Stimulated activated CD8-positive, alpha-beta memory T cell treated with anti-CD3 and anti-CD28 coated beads, Interleukin-12 subunit alpha, Interleukin-12 subunit beta, amount 100 ng/mL, for 1 hour (primary cell): Measurements from ENCODE around the gene ANXA1.

ENCODE experiments used
- DNase-seq: peaks from one replicate; pipeline ENCODE4 v3.0.0-alpha.2; 2020; ENCODE audit warnings: low read depth

Gene ANXA1

DNA sequence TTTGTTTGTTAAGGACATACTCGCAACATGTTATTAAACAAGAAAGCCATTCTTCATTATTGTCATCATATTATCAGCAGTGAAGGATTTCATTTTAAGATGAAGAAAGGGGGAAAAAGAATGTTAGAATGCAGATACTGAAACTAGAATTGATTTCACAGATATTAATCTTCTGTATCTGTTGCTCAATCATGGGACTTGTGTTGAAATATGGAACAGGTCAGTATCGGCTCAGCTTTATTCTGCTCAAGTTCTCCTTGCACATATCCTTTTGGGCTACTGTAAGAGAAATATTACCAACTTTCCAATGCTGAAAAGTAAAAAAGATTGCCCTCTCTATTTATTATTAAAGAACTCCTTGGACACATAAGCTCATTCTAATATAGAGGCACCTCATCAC is 13.8 kb upstream of the ANXA1 start:
- no peak for DNase-seq

DNA sequence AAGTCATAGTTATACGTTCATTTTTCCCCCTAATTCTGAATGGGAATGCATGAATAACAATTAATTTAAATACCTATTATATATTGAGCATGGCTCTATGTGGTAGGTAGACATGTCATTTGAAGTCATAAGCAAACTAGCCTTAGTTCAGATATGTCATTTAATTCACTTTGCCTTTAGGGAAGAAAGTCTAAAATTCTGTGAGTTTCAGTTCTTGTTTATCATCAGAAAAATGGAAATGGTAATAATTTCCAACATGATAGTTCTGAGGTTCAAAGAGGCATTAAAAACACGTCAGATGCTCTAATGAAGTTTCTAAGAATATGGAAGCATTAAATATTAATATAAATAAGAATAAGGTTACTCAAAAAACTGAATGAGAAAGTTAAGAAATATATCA is 13.1 kb upstream of the ANXA1 start:
- no peak for DNase-seq

GRCh38 chr9:73141282-73141681 is 10.4 kb upstream of the ANXA1 start:
- no peak for DNase-seq

DNA sequence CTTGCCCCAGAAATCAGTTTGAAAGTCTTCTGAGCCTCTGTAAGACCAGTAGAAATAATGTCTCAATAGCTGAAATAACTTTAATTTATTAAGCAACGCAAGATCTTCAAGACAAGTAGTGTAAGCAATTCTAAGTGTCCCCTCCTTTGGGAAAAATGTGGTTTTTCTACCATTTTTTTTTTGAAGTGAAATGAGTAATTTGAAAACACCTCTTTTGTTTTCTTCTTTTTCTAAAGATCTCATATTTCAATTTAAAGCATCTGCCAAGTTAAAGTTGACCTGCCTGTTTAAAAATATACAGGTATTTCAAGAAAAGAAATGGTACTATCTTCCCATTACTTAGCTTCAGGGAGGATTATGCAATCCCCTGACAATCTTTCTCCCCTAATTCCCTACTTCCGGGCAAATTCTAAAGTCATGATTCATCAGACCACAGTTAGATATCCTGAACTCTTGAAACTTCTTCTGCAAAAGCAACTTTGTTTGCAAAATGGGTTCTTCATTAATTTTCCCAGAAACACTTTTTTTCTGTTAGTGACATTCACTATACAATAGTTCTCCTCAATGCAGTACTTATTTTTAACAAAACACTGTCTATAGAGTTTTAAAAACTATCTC is 7.8 kb upstream of the ANXA1 start:
- no peak for DNase-seq

DNA sequence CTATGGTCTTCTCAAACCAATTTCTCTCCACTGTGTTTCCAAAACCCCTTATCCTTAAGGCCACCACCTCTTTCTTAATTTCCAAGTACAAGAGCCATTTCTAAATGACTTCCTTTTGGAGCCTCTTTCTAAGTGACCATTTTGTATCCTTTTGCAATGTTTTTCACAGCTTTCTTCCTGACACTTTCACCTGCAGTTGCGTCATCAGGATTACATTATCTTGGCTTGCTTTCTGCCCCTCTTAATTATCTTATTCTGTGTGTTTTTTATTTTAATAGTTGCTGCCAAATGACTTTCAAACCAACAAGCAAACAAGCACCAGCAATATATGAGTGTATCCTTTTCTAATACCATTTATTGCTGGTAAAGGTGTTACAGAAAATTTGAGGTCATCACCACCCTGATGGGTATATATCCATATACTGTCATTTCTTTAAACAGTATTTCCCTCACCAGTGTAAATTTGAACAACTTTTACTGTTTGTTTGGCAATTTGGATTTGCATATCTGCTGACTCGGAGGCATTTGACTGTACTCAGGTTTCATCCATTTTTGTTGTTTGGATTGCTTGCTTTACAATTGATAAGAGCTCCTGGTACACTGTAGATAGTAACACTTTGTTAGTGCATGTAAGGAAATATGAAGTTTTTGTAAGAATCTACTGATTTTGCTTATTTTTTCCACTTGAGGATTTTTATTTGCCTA is 5.4 kb upstream of the ANXA1 start:
- no peak for DNase-seq

DNA sequence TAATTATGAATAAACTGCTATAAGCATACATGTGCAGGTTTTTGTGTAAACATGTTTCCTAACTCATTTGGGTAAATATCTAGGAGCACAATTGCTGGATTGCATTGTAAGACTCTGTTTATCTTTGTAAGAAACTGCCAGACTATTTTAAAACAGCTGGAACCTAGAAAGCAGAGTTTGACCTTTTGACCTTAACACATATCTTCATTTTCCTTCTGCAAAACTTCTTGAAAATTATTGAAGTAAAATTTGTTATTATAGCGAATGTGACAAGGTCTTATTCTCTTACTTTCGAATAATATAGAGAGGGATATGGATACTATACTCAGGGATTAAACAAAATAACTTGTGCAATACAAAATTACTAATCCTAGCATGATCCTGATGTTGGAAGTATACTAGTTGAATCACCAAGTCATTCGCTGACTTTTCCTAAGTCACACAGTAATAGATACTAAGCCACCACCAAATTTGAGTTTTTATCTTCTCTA is 3.2 kb upstream of the ANXA1 start:
- no peak for DNase-seq

DNA sequence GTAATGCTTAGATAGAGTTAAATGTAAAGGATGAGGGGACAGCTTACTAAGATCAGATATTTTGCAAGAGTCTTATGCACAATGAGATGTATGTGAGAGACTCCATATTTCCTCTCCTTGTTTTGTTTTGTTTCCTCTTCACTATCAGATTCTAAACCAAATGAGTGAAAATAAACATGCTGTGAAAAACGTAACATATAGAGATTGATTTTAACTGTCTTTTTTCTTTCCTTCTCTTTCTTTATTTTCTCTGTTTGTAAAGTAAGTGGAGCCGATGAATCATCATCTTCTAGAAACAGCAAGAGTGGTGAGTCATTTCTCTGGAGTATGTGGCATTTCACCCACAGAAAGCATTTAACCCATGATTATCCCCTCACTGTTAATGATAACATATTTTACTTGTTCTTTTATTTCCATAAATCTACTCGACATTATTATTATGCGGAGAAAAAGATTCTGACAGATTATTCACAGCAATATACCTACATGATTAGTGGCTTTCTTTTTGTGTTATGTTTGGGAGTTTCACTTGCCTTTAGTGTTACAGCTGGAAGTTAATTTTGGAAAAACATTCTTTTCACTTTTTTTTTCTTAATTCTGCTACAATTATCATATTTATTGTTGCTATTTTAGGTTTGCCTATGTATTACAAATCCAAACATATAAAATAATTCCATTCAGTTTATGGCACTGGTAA is 2.1 kb upstream of the ANXA1 start:
- DNase-seq, result no peak

GRCh38 chr9:73152543-73152844 is 829 bp downstream of the ANXA1 start:
- DNase-seq, result no peak

- DNase-seq, result no peak
These were observed 1.3 kb downstream of the ANXA1 start for GRCh38 chr9:73152953-73153352.

DNA sequence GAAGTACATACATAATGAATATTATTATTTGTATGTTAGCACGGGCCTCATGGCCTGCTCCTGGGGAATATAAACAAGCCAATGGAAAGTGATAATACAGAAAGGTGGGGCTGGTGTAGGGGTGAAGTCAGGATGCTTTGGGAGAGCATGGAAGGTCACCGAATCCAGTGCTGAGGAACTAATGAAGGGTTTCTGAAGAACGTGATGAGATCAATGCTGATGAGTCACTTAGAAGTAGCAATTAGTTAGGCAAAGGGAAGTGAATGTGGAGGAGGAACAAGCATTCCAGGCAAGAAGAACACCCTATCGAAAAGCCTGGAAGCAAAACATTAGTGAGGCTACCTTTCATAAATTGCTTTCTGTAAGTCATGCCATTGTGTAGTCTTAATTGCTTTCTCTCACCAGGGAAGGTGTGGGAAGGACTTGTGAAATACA is 2.1 kb downstream of the ANXA1 start:
- DNase-seq, result no peak

- no peak for DNase-seq
These were observed 2.6 kb downstream of the ANXA1 start for GRCh38 chr9:73154271-73154670.

GRCh38 chr9:73154722-73155121 is 3.1 kb downstream of the ANXA1 start:
- DNase-seq, result no peak

DNA sequence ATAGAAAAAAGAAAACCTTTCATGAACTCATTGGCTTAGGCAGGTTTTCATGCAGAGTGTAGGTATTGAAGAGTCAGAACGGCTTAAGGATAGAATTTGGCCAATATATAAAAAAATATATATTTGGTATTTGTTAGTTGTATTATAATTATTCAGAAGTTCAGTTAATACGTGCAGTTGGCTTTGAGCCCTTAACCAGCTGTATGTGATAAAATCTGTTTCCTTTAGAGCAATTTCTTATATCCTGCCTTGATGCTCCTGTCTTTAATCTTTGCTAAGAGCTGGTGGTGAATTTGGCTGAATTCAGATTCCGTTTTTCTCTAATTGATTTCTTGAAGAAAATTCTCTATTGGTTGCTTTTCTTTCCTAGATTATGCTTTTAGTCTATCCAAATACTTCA is 3.7 kb downstream of the ANXA1 start:
- no peak for DNase-seq

GRCh38 chr9:73155968-73156864 is 4.6 kb downstream of the ANXA1 start:
- DNase-seq, result no peak

GRCh38 chr9:73156865-73157187 is 5.2 kb downstream of the ANXA1 start:
- no peak for DNase-seq

GRCh38 chr9:73157811-73158210 is 6.1 kb downstream of the ANXA1 start:
- no peak for DNase-seq

DNA sequence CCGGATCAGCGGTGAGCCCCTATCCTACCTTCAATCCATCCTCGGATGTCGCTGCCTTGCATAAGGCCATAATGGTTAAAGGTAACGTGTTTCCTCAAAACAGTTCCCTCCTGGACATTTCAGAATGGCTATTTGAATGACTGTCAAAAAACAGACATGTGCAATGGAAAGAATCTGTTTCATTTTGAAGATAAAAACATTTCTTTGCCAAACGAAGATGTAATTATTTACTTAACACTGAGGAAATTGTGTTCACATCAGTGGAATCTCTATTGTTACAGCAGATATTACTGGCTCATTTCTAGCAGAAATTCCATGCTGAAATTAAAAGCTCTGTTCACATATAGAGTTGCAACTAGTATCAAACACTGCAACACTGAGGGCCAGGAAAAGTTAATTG is 7.1 kb downstream of the ANXA1 start:
- DNase-seq, result no peak

- DNase-seq, result no peak
These were observed 9.2 kb downstream of the ANXA1 start for GRCh38 chr9:73160868-73161267.

- DNase-seq, result no peak
These were observed 11.5 kb downstream of the ANXA1 start for GRCh38 chr9:73162987-73163768.

DNA sequence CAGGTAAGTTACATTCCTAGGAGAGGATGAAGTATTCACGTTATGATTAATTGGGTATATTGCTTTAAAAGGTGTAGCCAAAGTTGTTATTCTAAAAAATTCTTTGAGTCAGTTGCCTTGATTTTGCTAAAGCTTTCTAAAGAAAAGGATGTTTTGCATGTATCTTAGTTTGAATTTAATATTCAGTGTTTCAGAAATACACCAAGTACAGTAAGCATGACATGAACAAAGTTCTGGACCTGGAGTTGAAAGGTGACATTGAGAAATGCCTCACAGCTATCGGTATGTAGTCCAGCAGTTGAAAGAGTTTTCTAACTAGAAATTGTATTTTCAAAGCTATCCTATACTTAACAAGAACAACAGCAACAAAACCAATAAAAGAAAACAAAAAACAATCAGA is 14.2 kb downstream of the ANXA1 start:
- no peak for DNase-seq

GRCh38 chr9:73166468-73166867 is 14.8 kb downstream of the ANXA1 start:
- no peak for DNase-seq

DNA sequence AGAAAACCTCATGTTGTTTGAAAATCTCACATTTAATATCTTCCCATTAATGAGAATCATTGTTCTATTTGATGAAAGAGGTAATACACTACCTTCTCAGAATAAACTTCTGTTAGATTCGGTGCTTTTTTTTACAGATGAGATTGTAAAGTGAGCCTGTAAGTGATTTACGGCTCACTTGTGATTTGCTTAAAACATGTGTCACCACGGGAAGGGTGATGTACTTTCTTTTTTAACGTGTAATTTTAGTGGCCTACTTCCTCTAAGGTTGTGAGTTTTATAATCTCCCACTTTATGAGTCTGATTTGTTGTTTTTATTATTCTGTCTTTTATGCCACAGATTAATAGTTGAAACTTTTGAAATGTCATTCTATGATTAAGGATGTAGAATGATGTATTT is 15.9 kb downstream of the ANXA1 start:
- no peak for DNase-seq
